H7 (cell line): ENCODE results near the gene ZFYVE21. TPM values are rescaled to one million over a fixed set of nuclear protein-coding genes. Genes with fewer than 3 reads are reported as not detected.
"Not testable (repeated sequence)": the region's sequence is repeated elsewhere in the genome, so short reads cannot be mapped to it uniquely, and the experiment has no call there.

Experiments
- DNase-seq: peaks from one replicate; pipeline ENCODE4 v3.0.0; 2012
- H3K27me3 ChIP-seq: 2 replicates; pipeline ENCODE4 v1.6.0; 2011; ENCODE audit warnings: mild to moderate bottlenecking, low read length; ENCODE audit not compliant: control insufficient read depth, insufficient read depth
- H3K36me3 ChIP-seq: replicated peaks from 2 replicates; pipeline ENCODE4 v1.5.1; 2011; ENCODE audit warnings: low read length; ENCODE audit not compliant: control insufficient read depth, insufficient read depth
- H3K4me3 ChIP-seq: 2 replicates; pipeline ENCODE4 v1.5.1; 2011; ENCODE audit warnings: low read depth, mild to moderate bottlenecking, control low read depth, low read length, moderate library complexity; ENCODE audit not compliant: insufficient read depth
- total RNA-seq: library from RNA; depleted of rRNA; stranded (reverse); fragments of >200 nt; shearing (Covaris generic); gene quantifications from 2 replicates; pipeline ENCODE4 v1.2.3, GENCODE V29; 2014

Gene ZFYVE21
- total RNA-seq, 1 experiment from 2014 or later = 52.8 TPM

DNA sequence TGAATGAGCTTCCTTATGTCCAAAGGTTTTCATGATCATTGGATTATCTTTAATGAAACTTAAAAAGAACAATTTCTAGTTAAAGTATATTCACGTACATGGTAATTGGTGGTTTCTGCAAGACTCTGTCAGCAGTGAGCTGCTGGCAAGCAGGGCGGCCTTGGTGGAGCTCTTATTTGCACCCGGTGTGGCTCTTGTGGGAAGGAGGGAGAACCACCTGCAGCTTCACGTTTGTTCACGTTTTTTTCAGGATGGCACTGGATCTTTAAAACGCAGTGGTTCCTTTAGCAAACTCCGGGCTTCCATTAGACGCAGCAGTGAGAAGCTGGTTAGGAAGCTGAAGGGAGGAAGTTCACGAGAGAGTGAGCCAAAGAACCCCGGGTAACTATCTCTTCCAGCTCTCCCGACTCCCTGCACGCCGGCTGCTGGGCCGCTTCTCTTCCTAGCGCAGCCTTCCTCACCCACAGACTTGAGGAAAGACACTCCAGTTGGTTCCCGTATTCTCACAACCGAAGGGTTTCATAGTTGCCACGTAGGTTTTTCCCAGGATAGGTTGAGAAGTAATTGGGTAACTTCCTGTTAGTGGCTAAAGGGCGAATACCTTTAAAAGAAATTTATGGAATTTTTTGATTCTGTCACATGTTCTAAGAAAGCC is 28.7 kb upstream of the ZFYVE21 start:
- no peak for DNase-seq
- H3K36me3 ChIP-seq = peaks cover 7% of the 10 kb centered on the region
- H3K4me3 ChIP-seq = no peak overlapping the region
- no peaks in the 10 kb centered on the region for H3K27me3 ChIP-seq

DNA sequence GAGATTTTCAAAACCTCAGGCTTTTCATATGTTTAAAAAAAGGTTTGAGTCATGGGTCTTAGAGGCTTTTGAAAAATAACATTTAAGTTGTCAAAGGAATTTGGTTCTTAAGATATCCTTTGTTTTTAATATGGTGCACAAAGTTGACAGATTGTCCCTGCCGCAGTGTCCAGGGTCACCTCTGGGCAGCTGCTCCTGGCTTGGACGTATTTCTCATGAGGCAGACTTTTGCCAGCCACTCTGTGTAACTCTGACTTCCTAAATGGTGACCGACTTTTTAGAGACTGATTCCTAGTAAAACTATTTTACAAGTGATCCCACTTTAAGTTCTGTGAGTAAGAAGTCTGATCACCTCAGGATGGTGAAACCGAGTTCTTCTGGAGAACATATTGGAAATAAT is 27.9 kb upstream of the ZFYVE21 start:
- H3K27me3 ChIP-seq = no peaks in the 10 kb centered on the region
- no peak overlapping the region for H3K4me3 ChIP-seq
- peaks cover 9% of the 10 kb centered on the region for H3K36me3 ChIP-seq
- DNase-seq = no peak

DNA sequence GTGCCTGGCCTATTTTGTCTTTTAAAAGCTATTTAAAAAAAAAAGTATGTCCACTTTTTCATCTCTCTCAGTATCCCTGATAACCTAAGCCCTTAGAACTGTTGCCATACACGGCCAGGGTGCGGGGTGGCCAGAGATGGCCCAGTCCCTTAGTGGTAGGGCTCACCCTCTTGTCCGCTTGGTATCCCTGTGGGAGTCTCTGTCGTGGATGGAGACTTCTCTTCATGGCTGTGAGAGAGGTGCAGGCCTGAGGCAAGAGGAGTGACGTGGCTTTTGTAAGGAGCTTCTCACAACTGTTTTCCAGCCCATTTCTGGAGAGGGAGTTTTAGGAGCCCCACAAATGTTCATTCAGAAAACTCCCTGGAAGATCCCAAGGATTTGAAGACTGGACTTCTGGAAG is 27.2 kb upstream of the ZFYVE21 start:
- Histone ChIP-seq H3K27me3 (no peaks in the 10 kb centered on the region), H3K36me3 (peaks cover 10% of the 10 kb centered on the region), H3K4me3 (no peak overlapping the region)
- no peak for DNase-seq

DNA sequence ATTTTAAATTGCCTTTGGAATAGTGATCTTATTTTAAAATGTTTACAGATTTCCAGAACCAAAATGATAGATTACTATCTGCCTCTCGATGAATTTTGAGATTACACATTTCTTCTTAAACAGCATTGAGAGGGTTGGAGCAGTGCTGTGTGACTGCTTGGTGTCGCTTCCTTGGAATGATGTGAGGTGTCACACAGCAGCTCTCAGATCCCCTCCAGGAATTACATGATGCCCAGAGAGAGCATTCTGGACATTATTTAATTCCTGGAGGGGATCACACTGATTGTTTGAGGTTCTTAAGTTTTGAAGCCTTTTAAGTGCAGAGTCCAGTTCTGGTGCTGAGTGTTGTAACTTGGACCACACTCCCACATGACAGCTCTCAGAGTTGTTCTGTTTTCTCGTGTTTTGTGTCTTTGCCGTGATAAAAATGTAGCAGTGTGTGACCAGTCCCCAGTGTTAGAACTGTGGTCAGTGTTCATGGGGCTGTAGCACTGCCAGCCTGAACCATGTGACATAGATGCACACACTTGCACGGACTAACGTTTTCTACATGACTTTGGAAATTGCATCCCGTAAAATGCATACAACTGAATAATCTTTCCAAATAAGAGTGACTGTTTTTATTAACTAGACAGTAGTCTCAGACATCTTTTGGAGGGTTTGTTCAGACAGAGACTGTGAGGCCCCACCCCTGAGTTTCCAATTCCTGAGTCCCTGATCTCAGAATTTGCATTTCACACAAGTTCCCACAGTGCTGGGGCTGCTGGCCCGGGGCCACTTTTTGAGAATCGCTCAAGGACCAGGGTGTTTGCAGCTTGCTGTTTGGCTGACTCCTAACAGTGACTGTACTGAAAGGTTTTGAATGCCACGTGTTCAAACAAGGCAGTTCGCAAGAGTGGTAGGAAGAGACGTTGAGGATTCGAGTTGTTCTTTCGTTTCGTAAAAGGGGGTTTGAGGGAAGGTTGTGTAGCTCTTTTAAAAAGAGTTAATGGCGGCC is 26.4 kb upstream of the ZFYVE21 start:
- no peak for DNase-seq
- Histone ChIP-seq H3K4me3 (no peak overlapping the region), H3K36me3 (peaks cover 10% of the 10 kb centered on the region), H3K27me3 (no peaks in the 10 kb centered on the region)

DNA sequence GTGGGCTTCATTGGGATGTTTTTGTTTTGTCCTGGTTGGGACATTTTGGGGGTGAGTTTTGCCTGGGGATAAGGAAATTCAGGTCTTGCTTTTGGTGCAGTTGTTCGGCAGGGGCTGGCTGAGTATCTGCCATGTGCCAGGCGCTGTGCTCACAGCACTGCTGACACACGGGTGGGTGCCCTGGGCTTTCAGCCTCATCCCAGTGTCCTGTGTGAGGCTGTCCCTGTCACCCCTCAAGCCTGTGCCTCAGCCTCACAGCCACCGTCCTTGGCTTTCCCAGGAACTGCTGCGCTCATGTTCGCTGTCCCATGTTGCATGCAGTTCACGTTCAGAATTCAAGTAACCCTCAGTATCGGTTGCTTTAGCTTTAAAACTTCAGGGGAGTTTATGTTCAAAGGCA is 25.3 kb upstream of the ZFYVE21 start:
- H3K27me3 ChIP-seq = no peaks in the 10 kb centered on the region
- no peak for DNase-seq
- H3K4me3 ChIP-seq = no peak overlapping the region
- peaks cover 11% of the 10 kb centered on the region for H3K36me3 ChIP-seq

DNA sequence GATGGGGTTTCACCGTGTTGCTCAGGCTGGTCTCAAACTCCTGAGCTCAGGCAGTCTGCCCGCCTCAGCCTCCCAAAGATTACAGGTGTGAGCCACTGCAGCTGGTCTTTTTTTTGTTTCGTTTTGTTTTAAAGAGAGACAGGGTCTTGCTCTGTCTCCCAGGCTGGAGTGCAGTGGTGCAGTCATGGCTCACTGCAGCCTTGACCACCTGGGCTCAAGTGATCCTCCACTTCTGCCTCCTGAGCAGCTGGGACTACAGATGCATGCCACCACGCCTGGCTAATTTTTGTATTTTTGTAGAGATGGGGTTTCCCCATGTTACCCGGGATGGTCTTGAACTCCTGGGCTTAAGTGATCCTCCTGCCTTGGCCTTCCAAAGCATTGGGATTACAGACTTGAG is 24.0 kb upstream of the ZFYVE21 start:
- not testable (repeated sequence) for DNase-seq, H3K27me3 ChIP-seq, H3K4me3 ChIP-seq
- peaks cover 10% of the 10 kb centered on the region for H3K36me3 ChIP-seq

DNA sequence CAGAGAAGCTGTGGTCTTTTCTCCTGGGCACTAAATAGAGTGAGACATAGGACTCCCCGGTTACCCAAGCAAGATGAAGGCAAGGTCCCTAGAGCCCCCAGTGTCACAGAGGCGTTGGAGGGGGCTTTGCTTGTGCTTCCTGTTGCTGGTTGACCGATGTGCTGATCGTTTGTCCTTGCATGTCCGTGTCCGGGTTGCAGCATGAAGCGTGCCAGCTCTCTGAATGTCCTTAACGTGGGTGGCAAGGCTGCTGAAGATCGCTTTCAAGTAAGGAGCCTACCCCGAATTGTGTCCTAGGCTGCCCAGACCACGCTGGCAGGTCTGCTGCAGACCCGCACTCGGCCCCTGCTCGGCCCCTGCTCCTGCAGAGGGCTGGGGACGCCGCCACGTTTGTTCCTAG is 23.5 kb upstream of the ZFYVE21 start:
- Histone ChIP-seq H3K4me3 (no peak overlapping the region), H3K27me3 (no peaks in the 10 kb centered on the region), H3K36me3 (peaks cover 10% of the 10 kb centered on the region)
- no peak for DNase-seq

DNA sequence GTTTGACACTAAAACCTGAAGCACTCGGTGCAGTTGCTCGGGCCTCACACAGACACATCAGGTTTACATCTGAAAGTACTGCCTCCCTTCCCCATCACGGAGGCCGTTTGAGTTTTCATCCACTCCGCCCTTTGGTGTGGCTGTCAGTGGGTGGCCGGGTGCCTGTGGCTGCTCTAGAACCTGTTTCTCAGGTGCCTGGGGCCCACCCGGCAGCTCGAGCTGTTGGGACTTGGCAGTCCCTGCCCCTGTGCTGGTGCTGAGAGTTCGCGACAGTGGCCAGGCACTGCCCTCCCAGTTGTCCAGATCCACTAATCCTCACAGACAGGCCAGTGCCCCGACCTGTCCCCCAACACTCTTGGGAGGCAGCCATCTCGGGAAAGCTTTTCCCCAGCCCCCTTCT is 22.7 kb upstream of the ZFYVE21 start:
- peaks cover 12% of the 10 kb centered on the region for H3K36me3 ChIP-seq
- no peaks in the 10 kb centered on the region for H3K27me3 ChIP-seq
- DNase-seq = peak; percentile 43
- H3K4me3 ChIP-seq = no peak overlapping the region

DNA sequence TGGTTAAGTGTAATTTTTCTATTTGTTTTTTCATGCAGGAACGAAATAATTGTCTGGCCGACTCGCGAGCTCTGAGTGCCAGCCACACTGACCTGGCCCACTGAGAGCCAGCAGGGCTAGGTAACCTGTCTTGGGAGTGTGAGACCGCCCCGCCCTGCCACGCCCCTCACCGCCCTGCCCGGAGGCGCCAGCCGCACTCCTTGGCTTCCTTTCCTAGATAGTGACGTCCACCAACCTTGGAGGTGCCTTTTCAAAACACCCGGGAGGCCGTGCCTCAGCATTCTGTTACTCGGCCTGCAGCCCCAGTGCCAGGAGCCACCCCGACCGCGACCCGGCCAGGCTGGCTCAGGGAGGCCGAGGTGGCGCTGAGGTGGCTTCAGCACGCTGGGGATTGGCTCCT is 22.1 kb upstream of the ZFYVE21 start:
- Histone ChIP-seq H3K4me3 (no peak overlapping the region), H3K36me3 (peaks cover 11% of the 10 kb centered on the region), H3K27me3 (no peaks in the 10 kb centered on the region)
- peak; percentile 51 for DNase-seq

DNA sequence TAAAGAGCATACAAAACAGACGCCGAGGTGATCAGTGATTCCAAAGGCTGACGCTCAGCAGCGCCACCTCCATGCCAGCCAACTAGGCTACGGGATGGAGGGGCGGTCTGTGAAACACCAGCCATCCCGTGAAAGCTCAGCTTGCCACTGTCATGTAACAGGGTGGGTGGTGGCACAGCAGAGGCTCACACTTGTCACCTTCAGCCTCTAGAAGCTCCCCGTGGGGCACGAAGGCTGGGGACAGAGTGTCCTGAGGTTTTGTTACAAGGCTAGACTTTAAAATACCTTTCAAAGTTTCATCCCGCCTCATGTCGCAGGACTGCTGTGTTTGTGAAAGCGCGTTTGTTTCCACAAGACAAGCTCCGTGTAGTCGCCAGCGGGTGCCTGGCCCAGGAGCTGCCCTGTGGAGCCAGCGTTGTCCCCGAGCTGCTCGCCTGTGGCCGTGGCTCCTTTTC is 21.0 kb upstream of the ZFYVE21 start:
- peak; percentile 83 for DNase-seq
- peaks cover 12% of the 10 kb centered on the region for H3K36me3 ChIP-seq
- no peak overlapping the region for H3K4me3 ChIP-seq

DNA sequence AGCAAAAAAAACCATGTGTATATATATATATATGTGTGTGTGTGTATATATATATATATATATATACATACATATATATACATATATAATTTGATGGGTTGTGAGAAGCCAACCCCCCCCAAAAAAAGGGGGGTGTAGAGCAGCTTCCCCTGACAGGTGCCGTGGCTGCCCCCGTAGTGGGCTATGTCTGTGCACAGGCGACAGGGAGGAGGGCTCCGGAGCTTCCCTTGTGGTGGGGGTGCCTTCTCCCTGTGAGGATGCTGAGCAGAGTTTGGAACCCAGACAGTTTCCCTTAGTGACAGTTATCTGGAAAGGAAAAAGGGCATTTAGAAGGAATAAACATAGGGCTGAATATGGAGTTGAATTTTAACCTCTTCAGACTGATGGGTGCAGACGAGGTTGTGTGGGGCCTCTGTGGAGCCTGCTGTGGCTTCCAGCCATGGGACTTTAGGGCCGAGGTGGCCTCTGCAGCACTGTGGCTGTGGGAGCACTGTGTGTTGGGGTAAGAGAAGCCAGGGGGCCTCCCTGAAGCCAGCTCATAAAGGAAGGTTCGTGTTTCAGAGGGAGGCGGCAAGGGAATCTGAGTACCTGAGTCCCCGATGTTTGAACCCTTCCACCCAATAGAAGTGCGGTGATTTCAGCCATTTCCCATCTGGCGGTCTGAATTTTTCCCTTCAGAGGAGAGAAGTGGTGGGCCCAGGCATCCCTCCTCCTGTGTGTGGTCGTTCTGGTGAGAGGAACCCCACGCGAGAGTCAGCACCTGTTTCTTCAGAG is 20.1 kb upstream of the ZFYVE21 start:
- Histone ChIP-seq H3K36me3 (peaks cover 12% of the 10 kb centered on the region), H3K4me3 (no peak overlapping the region), H3K27me3 (no peaks in the 10 kb centered on the region)
- peak; percentile 63 for DNase-seq

More for the DNA sequence above, 21.0 kb upstream of the ZFYVE21 start:
- no peaks in the 10 kb centered on the region for H3K27me3 ChIP-seq

DNA sequence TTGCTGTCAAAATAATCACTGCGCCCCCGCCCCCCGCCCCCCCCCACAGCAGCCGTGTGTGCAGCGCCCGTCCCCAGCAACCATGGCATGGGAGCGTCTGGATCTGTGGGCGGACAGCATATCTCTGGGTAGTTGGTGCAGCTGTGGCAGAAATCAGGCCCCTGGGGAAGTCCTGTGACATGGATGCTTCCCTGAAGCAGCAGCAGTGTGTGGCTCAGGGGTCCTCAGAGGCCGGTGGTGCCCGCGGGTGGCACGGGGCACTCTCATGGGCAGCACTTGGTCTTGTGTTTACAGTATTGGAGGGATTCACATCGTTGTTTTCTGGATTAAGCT is 19.6 kb upstream of the ZFYVE21 start:
- DNase-seq = no peak
- Histone ChIP-seq H3K36me3 (peaks cover 12% of the 10 kb centered on the region), H3K4me3 (no peak overlapping the region), H3K27me3 (no peaks in the 10 kb centered on the region)

DNA sequence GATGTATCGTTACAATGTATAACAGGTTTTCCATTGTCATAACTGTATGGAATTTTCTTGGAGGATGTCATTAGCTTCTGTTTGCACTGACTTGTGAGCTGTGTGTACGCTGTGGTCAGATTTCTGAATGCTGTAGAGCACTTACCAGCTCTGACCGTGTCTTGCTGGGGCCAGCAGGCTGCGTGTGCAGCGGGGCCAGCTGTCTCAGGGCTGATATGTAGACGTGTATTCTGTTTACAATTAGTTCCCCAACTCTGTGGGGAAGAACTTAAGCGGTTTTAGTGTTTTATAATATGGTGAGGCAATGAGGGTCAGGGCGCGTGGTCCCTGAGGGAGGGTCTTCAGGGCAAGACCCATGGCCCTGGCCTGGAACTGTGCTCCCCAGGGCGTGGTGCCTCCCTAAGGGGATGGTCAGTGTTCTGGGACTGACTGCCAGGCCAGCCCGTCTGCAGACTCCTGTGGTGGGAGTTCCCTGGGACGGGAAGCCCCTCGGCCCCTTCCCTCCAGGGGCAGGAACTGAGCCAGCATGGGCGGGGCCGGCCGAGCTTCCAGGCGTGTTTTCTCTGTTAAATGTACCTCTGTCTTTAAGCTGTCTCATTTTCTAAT is 19.0 kb upstream of the ZFYVE21 start:
- DNase-seq = peak; percentile 70
- peaks cover 12% of the 10 kb centered on the region for H3K36me3 ChIP-seq
- no peaks in the 10 kb centered on the region for H3K27me3 ChIP-seq
- H3K4me3 ChIP-seq = no peak overlapping the region

DNA sequence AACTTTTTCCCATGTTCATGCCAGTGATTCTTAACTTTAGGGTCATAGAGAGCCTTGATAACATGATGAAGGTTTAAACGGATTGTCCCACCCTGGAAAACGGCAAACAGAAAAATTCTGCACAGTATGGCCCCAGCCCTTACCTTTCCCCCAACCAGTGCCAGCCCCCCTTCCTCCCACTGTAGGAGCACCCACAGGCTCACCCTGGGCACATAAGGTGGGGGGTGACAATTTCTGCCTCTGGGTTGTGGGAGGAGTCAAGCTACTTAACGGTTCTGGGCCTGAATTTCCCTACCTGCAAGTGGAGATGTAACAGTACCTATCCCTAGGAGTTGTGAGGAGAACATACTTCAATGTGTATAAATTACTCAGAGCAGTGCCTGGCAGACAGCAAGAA is 18.4 kb upstream of the ZFYVE21 start:
- no peak for DNase-seq
- Histone ChIP-seq H3K4me3 (no peak overlapping the region), H3K36me3 (peaks cover 11% of the 10 kb centered on the region), H3K27me3 (no peaks in the 10 kb centered on the region)
